A204.1 (cell line): ENCODE results near the gene SLC12A7.
"Not testable (repeated sequence)": the region's sequence is repeated elsewhere in the genome, so short reads cannot be mapped to it uniquely, and the experiment has no call there.

Source experiments
- FAIRE-seq: peaks from 2 replicates; lab custom pipeline; 2012; peaks lifted over from hg19 to GRCh38; lab: Jason Lieb, UNC

SLC12A7 gene

DNA sequence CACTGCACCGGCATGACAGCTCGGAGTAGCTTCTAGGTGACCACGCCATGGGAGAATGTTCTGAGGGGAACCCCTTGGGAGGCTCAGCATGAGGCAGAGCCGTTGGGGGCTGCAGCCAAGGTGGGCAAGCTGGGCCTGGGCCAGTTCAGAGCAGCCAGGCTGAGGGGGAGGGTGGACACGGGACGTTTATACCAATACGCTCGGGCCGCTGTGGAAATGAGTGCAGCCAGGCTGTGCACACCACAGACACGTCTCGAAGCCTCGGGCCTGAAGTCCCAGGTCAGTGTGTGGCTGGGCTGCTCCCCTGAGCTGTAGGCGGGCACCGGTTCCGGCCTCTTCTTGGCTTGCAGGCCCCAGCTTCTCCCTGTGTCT lies 28.9 kb upstream of the SLC12A7 start:
- FAIRE-seq: no peak

DNA sequence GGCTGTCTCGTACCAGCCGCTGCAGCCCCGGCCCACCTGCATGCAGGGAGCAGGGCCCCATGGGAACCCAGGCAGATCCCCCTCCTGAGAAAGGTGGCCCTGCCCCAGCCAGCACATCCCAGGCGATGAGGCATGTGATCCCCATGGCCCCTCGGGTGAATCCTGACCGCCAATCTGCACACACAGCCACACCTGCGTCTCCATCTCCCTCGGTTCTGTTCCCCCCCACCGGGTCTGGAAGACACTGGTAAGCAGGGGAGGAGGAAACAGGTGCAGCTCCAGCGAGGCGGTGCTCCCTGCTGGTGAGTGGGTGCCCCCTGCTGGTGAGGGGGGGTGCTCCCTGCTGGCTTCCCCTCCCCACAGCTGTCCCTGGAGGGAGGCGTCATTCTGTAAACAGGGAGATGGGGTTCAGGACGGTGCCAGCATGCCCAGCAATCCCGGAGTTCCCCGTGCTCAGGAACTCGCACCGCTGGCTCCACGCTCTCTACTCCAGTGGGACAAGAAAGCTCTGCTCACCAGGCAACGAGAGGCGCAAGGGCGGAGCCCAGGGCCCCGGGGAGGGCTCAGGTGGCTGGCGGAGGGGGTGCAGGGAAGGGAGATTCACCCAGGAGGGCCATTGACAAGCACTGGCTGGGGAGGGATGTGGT lies 28.4 kb upstream of the SLC12A7 start:
- no peak for FAIRE-seq

DNA sequence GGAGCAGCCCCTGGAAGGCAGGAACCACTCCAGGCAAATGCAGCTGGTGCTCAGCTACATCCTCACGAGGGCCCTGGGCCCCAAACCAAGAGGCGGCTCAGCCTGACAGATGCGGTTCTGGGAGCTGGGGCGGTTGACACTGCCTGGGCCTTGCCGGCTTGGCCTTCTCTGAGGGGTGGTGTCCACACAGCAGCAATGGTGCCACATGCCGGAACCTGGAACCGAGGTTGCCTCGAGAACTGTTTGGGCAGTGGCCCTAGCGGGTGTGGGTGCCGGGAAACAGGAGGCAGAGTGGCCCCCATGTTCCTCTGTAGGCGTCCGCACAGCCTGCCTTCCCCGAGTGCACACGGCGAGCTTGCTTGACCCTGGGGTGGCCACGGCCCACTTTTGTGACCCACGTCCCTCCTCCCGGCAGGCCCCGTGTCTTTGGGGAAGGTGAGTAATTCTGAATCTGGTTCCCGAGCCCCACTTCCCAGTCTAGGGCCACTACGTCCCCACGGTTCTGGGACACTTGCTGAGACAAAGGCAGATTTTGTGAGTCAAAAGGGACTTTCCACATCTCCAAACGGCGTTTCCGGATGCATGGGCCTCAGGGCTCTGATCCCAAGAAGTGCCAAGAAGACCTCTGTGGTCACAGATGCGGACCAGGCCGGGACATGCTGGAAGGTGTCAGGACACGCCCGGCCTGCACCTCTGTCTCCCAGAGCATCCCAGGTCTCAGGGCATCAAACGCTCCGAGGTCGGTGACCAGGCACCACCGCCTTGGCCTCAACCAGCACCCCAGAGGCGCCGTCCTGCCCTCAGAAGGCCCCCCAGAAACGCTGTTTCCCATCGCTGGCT lies 27.7 kb upstream of the SLC12A7 start:
- no peak for FAIRE-seq

DNA sequence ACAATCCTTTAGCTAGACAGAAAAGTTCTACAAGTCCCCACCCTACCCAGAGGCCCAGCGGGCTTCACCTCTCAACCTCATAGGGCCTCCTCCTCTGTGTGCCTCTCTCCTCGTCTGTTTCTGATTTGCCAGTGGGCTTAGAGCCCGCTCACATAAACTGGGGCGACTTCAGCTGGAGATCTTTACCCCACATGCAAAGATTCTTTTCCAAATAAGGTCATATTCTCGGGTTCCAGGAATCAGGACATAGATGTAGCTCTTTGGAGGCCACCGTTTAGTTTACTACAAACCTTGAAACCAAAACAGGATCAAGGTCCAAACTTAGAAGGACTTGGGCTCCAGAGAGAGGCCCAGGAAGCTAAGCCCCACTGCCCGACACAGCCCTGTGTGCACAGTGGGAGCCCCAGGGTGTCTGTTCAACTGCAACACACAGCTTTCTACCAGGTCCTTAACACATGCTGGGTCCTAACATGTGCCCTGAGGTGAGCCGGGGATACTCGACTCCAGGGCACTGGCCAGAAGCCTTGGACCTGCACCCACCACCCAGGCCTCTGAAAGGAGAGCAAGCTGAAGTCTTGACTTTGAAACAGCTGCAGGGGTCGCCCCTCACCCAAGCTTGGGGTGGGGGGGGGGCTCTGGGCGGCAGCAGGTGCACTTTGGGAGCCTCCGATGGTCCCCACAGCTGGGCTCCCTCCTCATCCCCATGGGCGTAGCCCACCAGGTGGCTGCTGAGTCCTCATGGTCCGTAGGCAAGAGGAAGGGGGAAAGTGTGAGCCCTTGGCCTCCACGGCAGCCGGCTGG lies 26.8 kb upstream of the SLC12A7 start:
- no peak for FAIRE-seq

DNA sequence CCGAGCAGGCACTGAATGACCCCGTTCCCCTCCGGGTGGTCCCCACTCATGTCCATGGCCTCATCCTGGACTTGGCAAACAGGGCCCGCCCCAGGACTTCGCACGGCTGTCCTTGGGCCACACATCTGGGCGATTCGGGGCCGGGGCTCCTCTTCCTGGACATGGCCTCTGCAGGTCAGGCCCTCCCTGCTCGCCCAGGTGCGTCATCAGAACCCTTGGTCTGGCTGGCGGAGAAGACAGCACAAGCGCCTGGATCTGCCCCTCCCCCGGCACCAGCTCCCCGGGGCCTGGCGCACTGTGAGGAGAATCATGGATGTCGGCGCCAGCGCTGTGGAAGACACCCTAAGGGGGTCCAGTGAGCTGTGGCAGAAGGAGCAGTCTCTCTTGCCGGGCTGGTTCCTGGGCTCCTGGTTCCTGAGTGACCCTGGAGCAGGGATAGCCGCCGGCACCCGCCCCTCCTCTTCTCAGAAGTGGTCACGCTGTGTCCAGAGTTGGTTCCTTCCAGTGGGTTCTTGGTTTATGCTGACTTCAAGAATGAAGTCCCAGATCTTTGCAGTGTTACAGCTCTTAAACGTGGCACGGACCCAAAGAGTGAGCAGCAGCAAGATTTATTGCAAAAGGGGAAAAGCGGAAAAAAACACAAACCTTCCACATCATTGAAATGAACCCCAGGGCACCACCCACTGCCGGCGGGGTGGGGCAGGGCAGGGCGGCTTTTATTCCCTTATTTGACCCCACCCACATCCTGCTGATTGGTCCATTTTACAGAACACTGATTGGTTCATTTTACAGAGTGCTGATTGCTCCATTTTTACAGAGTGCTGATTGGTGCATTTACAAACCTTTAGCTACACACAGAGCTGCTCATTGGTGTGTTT lies 25.9 kb upstream of the SLC12A7 start:
- FAIRE-seq: no peak

DNA sequence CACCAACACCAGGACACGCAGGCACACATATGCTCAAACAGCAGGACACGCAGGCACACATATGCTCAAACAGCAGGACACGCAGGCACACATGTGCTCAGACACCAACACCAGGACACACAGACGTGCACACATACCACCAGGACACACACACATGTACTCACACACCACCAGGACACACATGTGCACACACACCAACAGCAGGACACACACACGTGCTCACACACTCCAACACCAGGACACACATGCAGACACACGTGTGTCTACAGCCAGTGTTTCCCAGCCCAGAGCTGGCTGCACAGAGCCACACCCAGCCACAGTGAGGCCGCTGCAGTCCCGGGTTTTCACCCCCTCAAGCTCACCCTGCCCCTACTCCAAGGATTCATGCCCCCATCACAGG lies 25.0 kb upstream of the SLC12A7 start:
- FAIRE-seq: no peak

DNA sequence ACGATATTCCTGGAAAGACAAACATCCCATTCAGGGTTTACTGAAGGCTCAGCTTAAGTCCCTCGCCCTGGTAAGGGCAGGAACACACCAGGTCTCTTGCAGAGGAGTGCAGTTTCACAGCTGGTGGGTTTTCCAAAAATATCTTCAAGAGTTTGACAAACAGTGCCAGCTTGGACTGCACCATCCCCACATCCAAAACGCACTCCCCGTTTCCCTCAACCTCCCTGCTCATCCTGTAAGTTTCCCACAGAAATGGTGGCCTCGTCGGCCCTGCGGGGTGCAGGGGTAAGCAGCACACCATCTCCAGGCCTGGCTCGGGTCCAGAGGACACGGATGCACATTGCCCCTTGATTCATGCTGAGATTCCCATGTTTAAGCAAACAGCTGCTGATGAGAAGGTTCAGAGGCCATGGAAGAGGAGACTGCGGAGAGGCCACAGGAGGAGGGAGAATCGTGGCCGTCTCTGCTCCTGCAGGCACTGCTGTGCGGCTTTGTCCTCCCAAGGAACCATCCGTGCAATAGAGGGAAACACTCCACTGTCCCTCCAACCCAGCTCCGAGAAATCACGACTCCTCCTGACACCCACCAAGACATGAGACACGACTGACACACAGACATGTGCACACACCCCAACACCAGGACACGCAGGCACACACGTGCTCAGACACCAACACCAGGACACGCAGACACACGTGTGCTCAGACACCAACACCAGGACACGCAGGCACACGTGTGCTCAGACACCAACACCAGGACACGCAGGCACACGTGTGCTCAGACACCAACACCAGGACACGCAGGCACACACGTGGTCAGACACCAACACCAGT lies 24.0 kb upstream of the SLC12A7 start:
- FAIRE-seq: no peak

DNA sequence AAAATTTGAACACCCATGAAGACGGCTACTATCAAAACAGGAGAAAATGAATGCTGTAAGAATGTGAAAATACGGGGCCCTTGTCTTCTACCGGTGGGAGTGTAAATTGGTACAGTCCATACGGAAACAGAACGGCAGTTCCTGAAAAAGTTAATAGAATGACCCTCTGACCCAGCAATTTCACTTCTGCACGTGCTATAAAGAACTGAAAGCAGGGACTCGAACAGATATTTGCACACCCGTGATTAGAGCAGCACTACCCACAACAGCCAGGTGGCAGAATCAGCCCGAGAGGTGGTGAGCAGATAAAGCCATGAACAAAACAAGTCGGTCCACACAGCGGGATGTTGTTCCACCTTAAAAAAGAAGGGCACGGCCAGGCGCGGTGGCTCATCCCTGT lies 22.6 kb upstream of the SLC12A7 start:
- FAIRE-seq: no peak

DNA sequence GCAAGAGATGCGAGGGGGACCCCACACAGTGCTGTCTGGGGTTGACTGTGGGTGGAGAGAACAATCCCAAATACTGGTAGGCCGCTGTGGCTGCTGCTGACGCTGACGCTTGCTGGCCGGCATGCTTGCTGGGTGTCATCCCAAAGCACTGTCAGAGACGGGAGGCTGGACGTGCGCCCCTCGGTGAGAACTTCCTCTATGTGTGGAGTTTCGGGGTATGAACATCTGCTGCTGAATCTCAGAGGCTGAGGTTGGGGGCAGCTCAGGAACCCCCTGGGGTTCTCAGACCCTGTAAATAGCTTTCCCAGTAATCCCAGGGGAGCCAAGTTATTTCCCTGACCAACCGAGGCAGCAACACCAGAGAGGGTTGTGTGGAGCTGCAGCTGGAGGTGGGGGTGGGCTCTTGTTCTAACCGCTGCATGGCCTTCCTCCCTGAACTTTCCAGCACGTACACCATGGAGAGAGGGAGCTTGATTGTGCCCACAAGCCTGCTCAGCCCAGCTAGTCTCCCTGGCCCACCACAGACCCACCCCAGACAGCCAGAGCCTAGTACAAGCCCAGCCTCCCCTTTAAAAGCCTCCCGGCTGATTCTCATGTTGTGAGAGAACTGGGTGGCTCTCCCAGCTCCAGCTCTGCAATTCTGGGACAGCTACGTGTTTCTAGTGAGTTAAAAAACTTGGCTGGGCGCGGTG lies 21.8 kb upstream of the SLC12A7 start:
- FAIRE-seq: no peak

DNA sequence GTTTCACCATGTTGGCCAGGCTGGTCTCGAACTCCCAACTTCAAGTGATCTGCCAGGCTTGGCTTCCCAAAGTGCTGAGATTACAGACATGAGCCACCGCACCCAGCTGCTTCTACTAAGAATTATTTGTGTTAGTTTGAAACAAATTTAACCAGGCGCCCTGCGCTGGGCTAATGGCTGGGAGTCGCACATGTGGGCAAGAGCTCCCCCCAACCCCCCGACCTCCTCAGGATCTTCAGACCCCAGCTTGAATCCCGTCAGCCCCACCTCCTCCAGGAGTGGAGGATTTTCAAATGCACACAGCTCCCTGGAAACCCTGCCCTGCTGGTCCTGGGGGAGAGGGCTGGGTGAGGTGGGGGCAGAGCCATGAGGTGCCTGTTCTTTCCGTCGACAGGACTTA lies 21.2 kb upstream of the SLC12A7 start:
- FAIRE-seq: no peak

DNA sequence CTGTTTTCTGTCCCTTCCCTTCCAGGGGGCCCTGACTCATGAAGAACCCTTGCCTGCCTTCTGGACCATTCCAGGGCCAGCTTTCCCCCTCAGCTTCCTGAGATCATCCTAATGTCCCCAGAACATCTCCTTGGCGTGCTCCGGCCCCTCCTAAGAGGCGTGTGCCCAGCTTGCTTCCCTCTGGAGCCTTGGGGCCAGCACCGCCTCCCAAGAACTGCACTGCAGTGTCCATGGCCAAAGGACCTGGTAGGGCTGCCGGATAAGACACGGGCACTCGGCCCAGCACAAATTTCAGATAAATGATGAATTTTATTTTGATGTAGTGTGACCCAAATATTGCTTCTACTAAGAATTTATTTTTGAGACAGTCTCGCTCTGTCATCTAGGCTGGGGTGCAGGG lies 20.7 kb upstream of the SLC12A7 start:
- no peak for FAIRE-seq

DNA sequence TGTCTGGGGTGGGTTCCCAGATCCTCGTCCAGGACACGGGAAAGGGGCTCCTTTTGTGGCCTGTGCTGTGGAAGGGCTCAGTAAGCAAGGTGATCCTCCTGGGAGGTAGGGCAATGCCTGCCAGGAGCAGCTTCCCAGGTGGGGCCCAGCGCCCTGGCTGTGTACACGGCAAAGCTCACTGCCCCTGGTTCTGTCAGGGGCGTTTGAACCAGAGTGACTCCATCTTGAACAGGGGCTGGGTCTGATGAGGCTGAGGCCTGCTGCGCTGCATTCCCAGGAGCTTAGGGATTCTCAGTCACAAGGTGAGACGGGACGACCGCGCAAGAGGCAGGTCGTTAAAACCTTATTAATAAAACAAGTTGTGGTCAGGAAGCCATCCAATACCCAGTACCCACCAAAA lies 19.9 kb upstream of the SLC12A7 start:
- FAIRE-seq: no peak

DNA sequence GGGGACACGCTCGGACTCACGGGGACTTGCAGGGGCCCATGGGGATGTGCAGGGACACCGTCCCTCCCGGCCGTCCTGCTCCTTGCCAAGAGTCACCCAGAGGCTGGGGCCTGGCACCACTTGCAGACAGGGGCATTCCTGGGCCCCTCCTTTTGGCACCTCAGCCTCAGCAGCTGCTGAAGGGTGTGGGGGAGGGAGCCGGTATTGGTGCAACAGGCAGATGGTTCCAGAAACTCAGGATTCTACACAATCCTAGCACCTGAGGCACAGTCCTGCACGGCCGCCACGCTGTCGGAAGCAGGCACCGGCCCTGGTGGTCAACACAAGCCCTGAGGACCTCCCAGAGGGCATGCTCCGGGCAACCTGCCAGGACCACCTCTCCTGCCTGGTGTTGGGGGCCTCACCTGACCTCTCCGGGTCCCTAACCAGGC lies 19.3 kb upstream of the SLC12A7 start:
- FAIRE-seq: no peak

DNA sequence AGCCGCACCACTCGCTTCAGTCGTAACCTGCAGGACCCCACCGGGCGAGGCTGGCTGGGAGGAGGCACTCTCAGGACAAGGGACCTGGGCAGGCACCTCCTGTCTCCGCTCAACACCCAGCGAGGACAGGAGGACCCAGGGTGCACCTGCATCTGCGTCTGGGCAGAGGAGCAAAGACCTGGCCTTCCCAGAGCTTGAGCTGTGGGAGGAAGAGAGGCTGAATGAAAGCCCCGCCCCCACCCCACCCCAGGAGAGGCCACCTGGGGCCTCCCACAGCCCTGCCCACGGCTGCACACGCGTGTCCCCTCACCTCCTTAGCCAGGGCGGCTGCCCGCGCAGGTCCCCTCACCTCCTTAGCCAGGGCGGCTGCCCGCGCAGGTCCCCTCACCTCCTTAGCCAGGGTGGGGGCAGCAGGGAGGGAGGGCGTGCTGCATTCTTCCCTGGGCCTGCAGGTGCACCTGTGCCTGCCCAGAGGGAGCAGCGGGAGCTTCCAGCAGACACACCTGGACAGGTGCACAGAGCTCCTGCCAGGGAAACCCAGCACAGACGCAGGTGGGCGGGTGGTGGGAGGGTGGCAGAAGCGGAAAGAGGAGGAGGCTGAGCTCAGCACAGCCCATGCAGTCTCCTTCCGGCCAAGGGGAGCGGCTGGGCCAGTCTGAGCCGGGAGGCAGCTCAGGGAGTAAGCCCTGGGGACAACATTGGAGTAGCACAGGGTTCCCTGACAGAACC lies 18.5 kb upstream of the SLC12A7 start:
- no peak for FAIRE-seq

DNA sequence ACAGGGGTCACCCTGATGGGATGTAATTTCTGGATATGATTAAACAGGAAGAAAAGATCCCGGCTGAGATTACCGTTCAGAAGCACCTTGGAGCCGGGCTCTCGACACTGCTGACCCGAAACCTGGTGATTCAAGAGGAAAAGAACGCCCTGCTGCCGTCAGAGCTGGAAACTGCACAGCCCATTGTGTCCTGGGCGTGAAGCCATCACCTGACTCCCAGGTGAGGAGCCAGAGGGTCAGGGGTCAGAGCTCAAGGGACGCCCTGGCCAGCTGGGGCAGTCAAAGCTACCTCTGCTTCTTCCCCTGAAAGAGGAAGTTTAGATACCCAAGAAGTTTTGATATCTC lies 17.8 kb upstream of the SLC12A7 start:
- FAIRE-seq: no peak

DNA sequence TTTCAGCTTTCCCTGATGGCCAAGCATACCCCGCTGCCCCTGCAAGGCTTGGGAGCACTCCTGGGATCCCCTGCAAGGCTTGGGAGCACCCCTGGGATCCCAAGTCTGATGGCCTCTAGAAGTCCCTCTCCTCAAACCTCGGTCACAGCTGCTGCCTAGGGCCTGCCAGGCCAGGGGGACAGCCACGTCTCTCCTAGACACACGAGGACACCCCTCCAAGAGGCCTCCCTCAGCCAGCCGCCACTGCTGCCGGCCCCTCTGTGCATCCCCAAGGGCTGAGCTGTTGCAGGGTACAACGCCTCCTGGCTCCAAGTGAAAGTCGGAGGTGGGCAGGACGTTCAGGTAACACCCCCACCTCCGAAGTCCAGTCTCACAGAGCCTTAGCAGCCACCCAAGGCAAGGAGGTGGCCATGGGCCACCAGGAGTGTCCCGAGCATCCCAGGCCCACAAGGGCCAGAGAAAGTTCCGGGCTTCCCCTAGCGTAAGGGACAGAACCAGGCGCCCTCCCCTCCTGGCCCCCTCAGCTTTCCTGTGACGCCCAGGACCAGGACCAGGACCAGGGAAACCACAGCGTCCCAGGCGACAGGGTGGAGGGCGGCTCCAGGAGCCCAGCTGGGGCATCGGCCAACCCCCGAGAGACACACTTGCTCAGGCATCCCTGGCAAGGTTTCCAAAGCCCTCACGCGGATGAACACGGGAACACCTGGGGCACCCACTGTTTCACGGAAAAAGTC lies 17.3 kb upstream of the SLC12A7 start:
- no peak for FAIRE-seq

DNA sequence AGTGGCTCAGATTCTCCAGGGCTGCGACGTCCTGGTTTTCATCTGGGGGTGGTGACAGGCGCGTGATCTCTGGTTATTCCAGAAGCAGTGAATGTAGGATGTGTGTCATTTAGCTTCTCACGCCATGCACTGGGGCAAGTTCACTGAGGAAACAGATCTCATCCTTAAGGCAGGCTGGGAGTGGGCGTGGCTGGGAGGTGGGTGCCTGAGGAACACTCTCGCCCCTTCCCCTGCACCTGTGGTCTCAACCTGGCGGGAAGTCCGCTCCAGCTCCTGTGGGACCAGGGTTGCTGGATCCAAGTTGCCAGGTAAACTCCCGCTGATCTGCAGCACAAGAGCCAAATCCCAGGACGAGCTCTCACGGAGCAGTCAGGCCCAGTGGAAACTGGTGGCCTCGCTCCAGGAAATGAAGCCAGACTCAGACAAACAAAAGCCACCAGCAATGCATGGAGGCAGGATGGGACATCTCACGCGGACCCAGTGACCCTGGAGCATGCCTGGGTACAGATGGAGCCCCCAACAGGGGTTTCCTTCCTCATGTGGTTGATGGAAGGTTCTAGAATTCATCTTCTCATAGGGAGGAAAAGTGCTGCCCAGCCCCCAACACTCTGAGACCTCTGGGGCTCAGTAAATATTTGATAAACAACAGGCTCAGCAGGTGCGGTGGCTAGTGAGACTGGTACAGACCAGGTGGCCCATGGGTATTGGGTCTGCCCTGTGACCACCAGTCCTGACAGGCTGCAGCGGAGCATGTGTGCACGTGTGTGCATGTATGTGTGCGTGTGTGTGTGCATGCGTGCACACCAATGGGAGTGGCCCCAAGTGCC lies 16.3 kb upstream of the SLC12A7 start:
- no peak for FAIRE-seq

DNA sequence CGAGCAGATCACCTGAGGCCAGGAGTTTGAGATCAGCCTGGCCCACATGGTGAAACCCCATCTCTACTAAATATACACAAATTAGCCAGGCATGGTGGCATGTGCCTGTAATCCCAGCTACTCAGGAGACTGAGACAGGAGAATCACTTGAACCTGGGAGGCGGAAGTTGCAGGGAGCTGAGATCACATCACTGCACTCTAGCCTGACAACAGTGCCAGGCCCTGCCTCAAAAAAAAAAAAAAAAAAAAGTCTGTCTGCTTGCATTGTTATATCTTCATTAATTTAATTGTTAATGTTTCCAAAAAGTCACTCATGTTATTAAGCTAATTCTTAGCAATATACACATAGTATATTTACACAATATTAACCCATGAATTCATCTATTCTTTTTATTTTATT lies 13.8 kb upstream of the SLC12A7 start:
- not testable (repeated sequence) for FAIRE-seq

DNA sequence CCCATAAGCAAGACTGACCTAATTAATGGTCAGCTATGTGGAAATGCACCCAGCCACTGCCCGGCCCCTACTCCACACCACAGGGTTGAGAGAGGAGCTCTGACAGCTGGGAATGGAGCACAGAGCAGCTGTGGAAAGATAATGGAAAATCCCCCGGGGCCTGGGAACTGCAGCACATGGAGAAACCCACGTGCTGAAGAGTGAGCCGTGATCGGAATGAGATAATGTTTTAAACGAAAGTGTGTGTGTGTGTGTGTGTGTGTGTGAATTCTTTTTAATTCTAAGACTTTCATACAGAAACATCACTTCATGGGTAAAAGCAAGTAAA lies 13.1 kb upstream of the SLC12A7 start:
- FAIRE-seq: no peak
